BE2C (cell line): Measurements from ENCODE around the gene CARD19.
"Not testable (repeated sequence)": the region's sequence is repeated elsewhere in the genome, so short reads cannot be mapped to it uniquely, and the experiment has no call there.

ENCODE experiments used
- DNase-seq: peaks from one replicate; pipeline ENCODE4 v3.0.0-alpha.2; 2020
- H3K27me3 ChIP-seq: fragments of 250-450 bp; sonication (Bioruptor Pico); 2 replicates; pipeline ENCODE4 v1.5.1; 2020; ENCODE audit warnings: mild to moderate bottlenecking
- H3K36me3 ChIP-seq: fragments of 250-450 bp; sonication (Bioruptor Pico); 2 replicates; pipeline ENCODE4 v1.5.1; 2020; ENCODE audit warnings: mild to moderate bottlenecking
- H3K4me1 ChIP-seq: fragments of 250-450 bp; sonication (Bioruptor Pico); 2 replicates; pipeline ENCODE4 v1.5.1; 2020
- H3K4me3 ChIP-seq: 2 replicates; pipeline ENCODE4 v1.5.1; 2011; ENCODE audit warnings: low read depth, low read length
- H3K9me3 ChIP-seq: fragments of 250-450 bp; sonication (Bioruptor Pico); 2 replicates; pipeline ENCODE4 v1.5.1; 2020
- TF ChIP-seq, protein P1 (sequence below): IDR thresholded peaks from 2 replicates; pipeline ENCODE4 v1.5.1; 2012; ENCODE audit warnings: mild to moderate bottlenecking, low read depth, low read length

CARD19 gene

DNA sequence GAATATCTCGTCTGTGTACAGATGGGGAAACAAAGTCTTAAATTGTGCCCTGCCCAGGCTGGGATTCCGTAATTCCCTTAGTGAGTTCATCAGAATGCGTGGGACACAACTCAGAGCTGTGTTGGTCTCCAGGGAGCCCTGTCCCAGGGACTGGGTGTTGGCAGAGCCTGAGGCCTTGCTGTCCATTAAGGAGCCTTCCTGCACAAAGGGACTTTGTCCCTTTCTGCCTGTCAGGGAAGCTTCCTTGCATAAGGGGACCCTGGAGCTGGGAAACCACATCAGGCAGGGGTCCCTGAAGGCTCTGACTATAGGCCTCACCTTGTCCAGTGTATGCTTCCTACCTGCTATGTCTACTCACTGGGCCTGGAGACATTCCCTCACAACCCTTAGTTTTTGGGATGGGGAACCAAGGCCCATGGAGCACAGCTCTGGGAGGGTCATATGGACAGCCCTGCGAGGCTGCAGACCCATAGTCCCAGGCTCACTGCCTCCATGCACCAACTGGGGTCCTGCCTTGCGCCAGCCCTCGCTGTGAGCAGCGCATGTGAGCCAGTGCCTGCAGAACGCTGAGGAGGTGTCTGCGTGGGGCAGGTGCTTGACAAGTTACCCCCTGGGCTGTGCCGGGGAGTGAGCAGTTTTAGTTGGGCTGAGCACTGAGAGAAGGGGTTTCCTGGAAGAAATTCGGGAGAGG, 1.6 kb downstream of the CARD19 start:
- H3K36me3 ChIP-seq: no peaks in the 10 kb centered on the region
- no peaks in the 10 kb centered on the region for H3K9me3 ChIP-seq
- H3K4me1 ChIP-seq: peaks cover 3% of the 10 kb centered on the region; the same call in 1 of the 2 replicates
- DNase-seq: no peak
- no peaks in the 10 kb centered on the region for H3K27me3 ChIP-seq
- TF ChIP-seq, protein P1, sequence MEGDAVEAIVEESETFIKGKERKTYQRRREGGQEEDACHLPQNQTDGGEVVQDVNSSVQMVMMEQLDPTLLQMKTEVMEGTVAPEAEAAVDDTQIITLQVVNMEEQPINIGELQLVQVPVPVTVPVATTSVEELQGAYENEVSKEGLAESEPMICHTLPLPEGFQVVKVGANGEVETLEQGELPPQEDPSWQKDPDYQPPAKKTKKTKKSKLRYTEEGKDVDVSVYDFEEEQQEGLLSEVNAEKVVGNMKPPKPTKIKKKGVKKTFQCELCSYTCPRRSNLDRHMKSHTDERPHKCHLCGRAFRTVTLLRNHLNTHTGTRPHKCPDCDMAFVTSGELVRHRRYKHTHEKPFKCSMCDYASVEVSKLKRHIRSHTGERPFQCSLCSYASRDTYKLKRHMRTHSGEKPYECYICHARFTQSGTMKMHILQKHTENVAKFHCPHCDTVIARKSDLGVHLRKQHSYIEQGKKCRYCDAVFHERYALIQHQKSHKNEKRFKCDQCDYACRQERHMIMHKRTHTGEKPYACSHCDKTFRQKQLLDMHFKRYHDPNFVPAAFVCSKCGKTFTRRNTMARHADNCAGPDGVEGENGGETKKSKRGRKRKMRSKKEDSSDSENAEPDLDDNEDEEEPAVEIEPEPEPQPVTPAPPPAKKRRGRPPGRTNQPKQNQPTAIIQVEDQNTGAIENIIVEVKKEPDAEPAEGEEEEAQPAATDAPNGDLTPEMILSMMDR: no peak
- H3K4me3 ChIP-seq: no peak overlapping the region

DNA sequence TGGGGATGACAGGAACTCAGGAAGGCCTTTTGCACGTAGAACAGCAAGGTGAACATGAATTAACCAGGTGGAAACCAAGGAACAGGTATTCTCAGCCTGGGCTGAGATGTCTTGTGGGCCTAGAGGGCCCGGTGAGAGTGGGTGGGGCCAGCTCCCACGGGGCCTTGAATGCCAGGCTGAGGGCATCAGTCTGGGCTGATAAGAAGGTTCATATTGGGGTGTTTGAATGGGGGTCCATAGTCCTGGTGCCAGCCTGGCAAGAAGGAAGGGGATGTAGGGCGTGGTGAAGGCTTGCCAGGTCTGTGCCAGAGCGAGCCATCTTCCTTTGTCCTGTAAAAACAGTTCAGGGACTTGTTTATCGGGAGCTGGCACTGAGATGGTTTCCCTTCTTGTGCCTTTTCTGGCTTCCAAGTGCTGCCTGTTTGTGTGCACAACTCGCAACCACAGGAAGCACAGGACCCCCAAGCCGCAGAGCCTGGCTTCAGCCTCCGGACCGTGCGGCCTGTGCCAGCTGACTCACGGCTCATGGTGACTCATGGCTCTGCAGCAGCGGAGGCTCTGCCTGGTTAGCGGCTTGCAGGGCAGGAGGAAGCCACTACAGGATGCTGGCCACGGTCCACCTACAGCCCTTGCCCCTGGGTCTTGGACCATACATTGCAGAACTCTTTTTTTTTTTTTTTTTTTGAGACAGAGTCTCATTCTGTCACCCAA, 2.4 kb downstream of the CARD19 start:
- Histone ChIP-seq H3K9me3 (no peaks in the 10 kb centered on the region), H3K27me3 (no peaks in the 10 kb centered on the region), H3K4me3 (no peak overlapping the region), H3K36me3 (no peaks in the 10 kb centered on the region), H3K4me1 (peaks cover 1% of the 10 kb centered on the region; the same call in 1 of the 2 replicates)
- peak; percentile 82 for DNase-seq
- TF ChIP-seq, protein P1: no peak

DNA sequence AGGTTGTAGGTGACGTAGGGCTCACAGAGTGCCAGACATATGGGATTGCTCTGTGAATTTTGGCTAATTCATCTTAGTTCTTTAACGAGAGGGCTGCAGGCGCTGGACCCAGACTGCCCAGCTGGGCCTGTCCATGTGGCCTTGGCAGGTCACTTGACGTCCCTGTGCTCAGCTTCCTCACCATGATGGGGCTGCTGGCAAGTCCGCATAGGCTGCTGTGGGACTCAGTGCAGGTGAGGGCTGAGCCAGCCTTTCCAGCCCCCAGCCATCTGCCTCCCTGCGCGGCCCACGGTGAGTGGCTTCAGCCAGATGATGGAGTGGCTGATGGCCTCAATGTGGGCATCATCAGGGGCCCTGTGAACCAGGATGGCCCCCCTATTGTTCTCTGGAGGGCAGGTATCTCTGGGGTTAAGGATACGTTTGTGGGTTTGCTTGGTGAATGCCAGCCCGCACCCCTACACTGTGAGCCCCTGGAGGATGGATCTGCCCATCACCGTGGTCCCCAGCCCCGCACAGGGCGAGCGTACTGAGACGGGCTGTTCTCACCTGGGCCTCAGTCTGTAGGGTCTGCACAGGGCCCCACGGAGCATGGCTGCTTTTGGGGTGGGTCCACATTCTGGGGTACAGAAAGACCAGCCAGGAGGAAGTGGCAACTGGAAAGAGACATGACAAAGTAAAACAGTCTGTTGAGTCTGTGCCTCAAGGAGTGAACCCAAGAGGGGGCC, 3.7 kb downstream of the CARD19 start:
- TF ChIP-seq, protein P1: no peak
- DNase-seq: no peak
- no peaks in the 10 kb centered on the region for H3K4me1 ChIP-seq
- H3K36me3 ChIP-seq: no peaks in the 10 kb centered on the region
- no peaks in the 10 kb centered on the region for H3K9me3 ChIP-seq
- no peak overlapping the region for H3K4me3 ChIP-seq
- no peaks in the 10 kb centered on the region for H3K27me3 ChIP-seq

DNA sequence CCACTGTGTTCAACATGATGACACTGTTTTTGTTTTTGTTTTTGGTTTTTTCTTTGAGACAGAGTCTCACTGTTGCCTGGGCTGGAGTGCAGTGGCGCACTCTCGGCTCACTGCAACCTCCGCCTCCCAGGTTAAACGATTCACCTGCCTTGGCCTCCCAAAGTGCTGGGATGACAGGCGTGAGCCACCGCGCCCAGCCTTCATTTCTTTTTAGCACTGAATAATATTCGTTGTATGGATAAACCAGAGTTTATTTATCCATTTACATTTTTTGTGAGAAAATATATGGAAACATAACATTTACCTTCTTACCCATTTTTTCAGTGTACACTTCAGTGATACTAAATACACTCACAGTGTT, 4.2 kb downstream of the CARD19 start:
- Histone ChIP-seq H3K27me3 (no peaks in the 10 kb centered on the region), H3K36me3 (no peaks in the 10 kb centered on the region), H3K4me3 (no peak overlapping the region), H3K9me3 (no peaks in the 10 kb centered on the region), H3K4me1 (no peaks in the 10 kb centered on the region)
- TF ChIP-seq, protein P1: no peak
- DNase-seq: no peak

DNA sequence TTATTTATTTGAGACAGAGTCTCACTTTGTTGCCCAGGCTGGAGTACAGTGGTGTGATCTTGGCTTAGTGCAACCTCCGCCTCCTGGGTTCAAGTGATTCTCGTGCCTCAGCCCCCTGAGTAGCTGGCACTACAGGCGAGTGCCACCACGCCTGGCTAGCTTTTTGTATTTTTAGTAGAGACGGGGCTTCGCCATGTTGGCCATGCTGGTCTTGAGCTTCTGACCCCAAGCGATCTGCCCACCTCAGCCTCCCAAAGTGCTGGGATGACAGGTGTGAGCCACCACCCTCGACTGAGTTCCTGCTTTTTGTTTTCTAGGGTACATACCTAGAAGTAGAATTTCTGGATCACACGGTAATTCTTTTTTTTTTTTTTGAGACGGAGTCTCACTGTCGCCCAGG, 5.1 kb downstream of the CARD19 start:
- H3K4me1 ChIP-seq, H3K4me3 ChIP-seq, H3K36me3 ChIP-seq, DNase-seq, H3K9me3 ChIP-seq, H3K27me3 ChIP-seq: not testable (repeated sequence)

DNA sequence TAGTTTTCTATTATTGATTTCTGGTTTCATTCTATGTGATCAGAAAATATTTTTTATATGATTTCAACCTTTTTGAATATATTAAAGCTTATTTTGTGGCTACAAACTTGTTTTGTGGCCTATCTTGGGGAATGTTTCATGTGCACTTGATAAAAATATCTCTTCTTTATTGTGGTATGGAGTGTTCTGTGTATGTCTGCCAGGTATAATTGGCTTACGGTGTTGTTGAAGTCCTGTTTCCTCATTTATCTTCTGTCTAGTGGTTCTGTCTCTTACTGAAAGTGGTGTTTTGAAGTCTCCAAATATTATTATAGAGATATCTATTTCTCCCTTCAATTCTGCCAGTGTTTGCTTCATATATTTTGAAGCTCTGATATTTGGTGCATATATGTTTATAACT, 9.6 kb downstream of the CARD19 start:
- Histone ChIP-seq H3K4me3 (no peak overlapping the region), H3K36me3 (no peaks in the 10 kb centered on the region; the same call in 1 of the 2 replicates), H3K27me3 (no peaks in the 10 kb centered on the region), H3K9me3 (no peaks in the 10 kb centered on the region), H3K4me1 (no peaks in the 10 kb centered on the region)
- DNase-seq: no peak
- TF ChIP-seq, protein P1: no peak
